GM18951 (cell line): Measurements from ENCODE around the gene NAT10.
"Not testable (repeated sequence)": the region's sequence is repeated elsewhere in the genome, so short reads cannot be mapped to it uniquely, and the experiment has no call there.

Experiments
- POLR2A ChIP-seq: IDR thresholded peaks from 4 replicates; pipeline ENCODE4 v1.6.1; 2011; ENCODE audit warnings: mild to moderate bottlenecking; ENCODE audit not compliant: insufficient read length, insufficient read depth; ENCODE audit errors: extremely low read depth
- in situ Hi-C: fragments of 300-500 bp; cut with MboI; formaldehyde crosslinking; loops from one replicate; pipeline ENCODE4 v1.12.0; 2022; ENCODE audit warnings: low sequenced_read_pairs, mixed read lengths, inconsistent platforms; ENCODE audit not compliant: unreplicated experiment

NAT10 gene

GRCh38 chr11:34168642-34169420 is 63.4 kb downstream of the NAT10 start:
- TF ChIP-seq POLR2A: no peak
- in situ Hi-C loops: loop anchor here (25.0 kb wide), 2 partner anchors 307 to 318 kb away; no protein-coding TSS in a partner anchor

GRCh38 chr11:34169686-34170085 is 64.3 kb downstream of the NAT10 start:
- in situ Hi-C loops: loop anchor here (10.0 to 25.0 kb wide), 3 partner anchors 195 to 318 kb away; no protein-coding TSS in a partner anchor
- no peak for TF ChIP-seq POLR2A

GRCh38 chr11:34173050-34173449 is 67.6 kb downstream of the NAT10 start:
- in situ Hi-C loops: loop anchor here (10.0 to 25.0 kb wide), 3 partner anchors 192 to 314 kb away; no protein-coding TSS in a partner anchor
- TF ChIP-seq POLR2A: no peak

- in situ Hi-C loops: loop anchor here (10.0 to 25.0 kb wide), 3 partner anchors 190 to 313 kb away; no protein-coding TSS in a partner anchor
- TF ChIP-seq POLR2A: no peak
Measured at GRCh38 chr11:34174412-34175041, 69.1 kb downstream of the NAT10 start.

GRCh38 chr11:34175284-34176019 is 70.0 kb downstream of the NAT10 start:
- TF ChIP-seq POLR2A: no peak
- in situ Hi-C loops: loop anchor here (10.0 kb wide), 1 partner anchor 189 kb away; no protein-coding TSS in a partner anchor

GRCh38 chr11:34176751-34177209 is 71.4 kb downstream of the NAT10 start:
- in situ Hi-C loops: loop anchor here (10.0 kb wide), 1 partner anchor 188 kb away; no protein-coding TSS in a partner anchor
- TF ChIP-seq POLR2A: no peak

- in situ Hi-C loops: loop anchor here (10.0 kb wide), 1 partner anchor 186 kb away; no protein-coding TSS in a partner anchor
- TF ChIP-seq POLR2A: no peak
Measured at GRCh38 chr11:34178209-34178821, 72.9 kb downstream of the NAT10 start.

GRCh38 chr11:34179026-34179675 is 73.7 kb downstream of the NAT10 start:
- no peak for TF ChIP-seq POLR2A
- in situ Hi-C loops: loop anchor here (10.0 kb wide), 1 partner anchor 186 kb away; no protein-coding TSS in a partner anchor

GRCh38 chr11:34180040-34180813 is 74.8 kb downstream of the NAT10 start:
- in situ Hi-C loops: no loop called here
- no peak for TF ChIP-seq POLR2A

GRCh38 chr11:34180814-34181165 is 75.4 kb downstream of the NAT10 start:
- in situ Hi-C loops: not testable (repeated sequence)

- no peak for TF ChIP-seq POLR2A
- in situ Hi-C loops: no loop called here
Measured at GRCh38 chr11:34181251-34181650, 75.8 kb downstream of the NAT10 start.
